DND-41 (cell line): Measurements from ENCODE around the gene TRAM2.
A peak's percentile ranks its signal among the peaks of the same experiment; 100 is the strongest.

Experiments used
- ATAC-seq: fragments of 200-7000 bp; cut with Tn5 transposase; 3 replicates; pipeline ENCODE4 v1.9.1; 2021; ENCODE audit warnings: low read depth; ENCODE audit not compliant: insufficient read depth
- DNase-seq: peaks from one replicate; pipeline ENCODE4 v3.0.0-alpha.2; 2020
- H2AFZ ChIP-seq: 2 replicates; pipeline ENCODE4 v1.6.0; 2012; ENCODE audit warnings: low read depth, low read length
- H3K27ac ChIP-seq: 2 replicates; pipeline ENCODE4 v1.5.1; 2012; ENCODE audit warnings: low read length, inconsistent platforms
- H3K27me3 ChIP-seq: fragments of 200-600 bp; sonication (generic); 2 replicates; pipeline ENCODE4 v1.6.0; 2012; ENCODE audit warnings: low read length, mild to moderate bottlenecking, inconsistent platforms; ENCODE audit not compliant: insufficient read depth, poor library complexity
- H3K36me3 ChIP-seq: 2 replicates; pipeline ENCODE4 v1.5.1; 2012; ENCODE audit warnings: low read length, inconsistent platforms; ENCODE audit not compliant: insufficient read depth
- H3K4me1 ChIP-seq: 2 replicates; pipeline ENCODE4 v1.5.1; 2012; ENCODE audit warnings: mild to moderate bottlenecking, low read length; ENCODE audit not compliant: insufficient read depth
- H3K4me2 ChIP-seq: 2 replicates; pipeline ENCODE4 v1.6.0; 2012; ENCODE audit warnings: mild to moderate bottlenecking, moderate library complexity, low read length, inconsistent platforms; ENCODE audit not compliant: insufficient read depth
- H3K4me3 ChIP-seq, 2 experiments: fragments of 200-600 bp in 1 of 2; shearing (Covaris generic) in 1 of 2; 2 replicates each; pipeline ENCODE4 v1.5.1; 2012 to 2016; ENCODE audit warnings: inconsistent platforms in 2 of 2, low read length in 2 of 2, mild to moderate bottlenecking in 2 of 2, low read depth in 1 of 2, moderate library complexity in 1 of 2
- H3K79me2 ChIP-seq: 2 replicates; pipeline ENCODE4 v1.6.0; 2012; ENCODE audit warnings: low read length, inconsistent platforms; ENCODE audit not compliant: insufficient read depth
- H3K9ac ChIP-seq: 2 replicates; pipeline ENCODE4 v1.6.0; 2012; ENCODE audit warnings: low read depth, mild to moderate bottlenecking, inconsistent platforms, low read length, moderate library complexity
- H3K9me3 ChIP-seq: 2 replicates; pipeline ENCODE4 v1.5.1; 2012; ENCODE audit warnings: low read length, moderate library complexity, mild to moderate bottlenecking, inconsistent platforms; ENCODE audit not compliant: insufficient read depth, severe bottlenecking
- H4K20me1 ChIP-seq: 2 replicates; pipeline ENCODE4 v1.6.0; 2012; ENCODE audit warnings: low read length; ENCODE audit not compliant: insufficient read depth
- EZH2 ChIP-seq: IDR thresholded peaks from 3 replicates; pipeline ENCODE4 v1.6.1; 2012; ENCODE audit warnings: borderline replicate concordance, low read depth, mild to moderate bottlenecking, moderate library complexity, low read length, inconsistent platforms; ENCODE audit not compliant: severe bottlenecking
- TF ChIP-seq, protein P1 (sequence below): IDR thresholded peaks from 2 replicates; pipeline ENCODE4 v1.5.1; 2012; ENCODE audit warnings: borderline replicate concordance, low read length, moderate library complexity, mild to moderate bottlenecking; ENCODE audit not compliant: poor library complexity, severe bottlenecking; ENCODE audit errors: extremely low read depth

Gene TRAM2

DNA sequence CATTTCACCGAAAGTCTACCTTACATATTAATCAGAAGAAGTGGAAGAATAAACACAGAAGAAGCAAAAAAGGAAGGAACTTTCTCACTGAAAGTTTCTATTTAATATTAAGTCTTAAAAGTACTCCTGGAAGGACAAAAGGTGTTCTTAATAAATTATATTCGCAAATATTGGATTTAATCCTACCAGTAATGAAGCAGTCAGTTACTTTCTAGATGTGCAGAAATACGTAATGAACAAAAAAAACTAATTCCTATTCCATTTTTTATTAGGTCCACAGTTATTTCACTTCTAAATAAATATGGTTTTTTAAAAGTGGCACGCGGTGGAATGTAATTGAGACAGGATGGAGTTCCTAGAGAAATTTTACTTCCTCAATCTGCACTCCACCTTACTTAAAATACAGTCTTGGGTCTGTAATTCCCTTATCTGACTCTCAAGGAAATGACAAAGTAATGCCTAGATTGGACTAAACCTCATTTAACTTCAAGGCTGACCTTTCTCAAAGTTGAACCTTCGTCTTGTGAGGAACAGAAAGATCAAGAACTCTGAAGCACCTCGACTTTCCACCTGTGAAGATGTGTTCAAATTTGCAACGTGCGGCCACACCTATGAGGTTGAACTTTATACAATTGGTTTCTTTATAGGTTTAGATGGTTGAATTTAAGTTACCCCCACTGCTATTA is 1.1 kb upstream of the TRAM2 start:
- no peaks in the 10 kb centered on the region for H3K36me3 ChIP-seq
- peaks cover 45% of the 10 kb centered on the region for H3K4me1 ChIP-seq
- peak overlapping the region; percentile 77 for H3K9ac ChIP-seq
- peaks cover 27% of the 10 kb centered on the region for H4K20me1 ChIP-seq
- H3K4me3 ChIP-seq: peak overlapping the region; percentile 65 to 69; a peak in 3 of 4 replicates
- DNase-seq (no peak), ATAC-seq (no peak)
- peak overlapping the region; percentile 71 for H2AFZ ChIP-seq
- H3K27ac ChIP-seq: peak overlapping the region; percentile 60
- no peaks in the 10 kb centered on the region for H3K9me3 ChIP-seq
- H3K4me2 ChIP-seq: peak overlapping the region; percentile 67
- H3K79me2 ChIP-seq: peaks cover 38% of the 10 kb centered on the region
- H3K27me3 ChIP-seq: no peaks in the 10 kb centered on the region
- TF ChIP-seq, protein P1, sequence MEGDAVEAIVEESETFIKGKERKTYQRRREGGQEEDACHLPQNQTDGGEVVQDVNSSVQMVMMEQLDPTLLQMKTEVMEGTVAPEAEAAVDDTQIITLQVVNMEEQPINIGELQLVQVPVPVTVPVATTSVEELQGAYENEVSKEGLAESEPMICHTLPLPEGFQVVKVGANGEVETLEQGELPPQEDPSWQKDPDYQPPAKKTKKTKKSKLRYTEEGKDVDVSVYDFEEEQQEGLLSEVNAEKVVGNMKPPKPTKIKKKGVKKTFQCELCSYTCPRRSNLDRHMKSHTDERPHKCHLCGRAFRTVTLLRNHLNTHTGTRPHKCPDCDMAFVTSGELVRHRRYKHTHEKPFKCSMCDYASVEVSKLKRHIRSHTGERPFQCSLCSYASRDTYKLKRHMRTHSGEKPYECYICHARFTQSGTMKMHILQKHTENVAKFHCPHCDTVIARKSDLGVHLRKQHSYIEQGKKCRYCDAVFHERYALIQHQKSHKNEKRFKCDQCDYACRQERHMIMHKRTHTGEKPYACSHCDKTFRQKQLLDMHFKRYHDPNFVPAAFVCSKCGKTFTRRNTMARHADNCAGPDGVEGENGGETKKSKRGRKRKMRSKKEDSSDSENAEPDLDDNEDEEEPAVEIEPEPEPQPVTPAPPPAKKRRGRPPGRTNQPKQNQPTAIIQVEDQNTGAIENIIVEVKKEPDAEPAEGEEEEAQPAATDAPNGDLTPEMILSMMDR: no peak

DNA sequence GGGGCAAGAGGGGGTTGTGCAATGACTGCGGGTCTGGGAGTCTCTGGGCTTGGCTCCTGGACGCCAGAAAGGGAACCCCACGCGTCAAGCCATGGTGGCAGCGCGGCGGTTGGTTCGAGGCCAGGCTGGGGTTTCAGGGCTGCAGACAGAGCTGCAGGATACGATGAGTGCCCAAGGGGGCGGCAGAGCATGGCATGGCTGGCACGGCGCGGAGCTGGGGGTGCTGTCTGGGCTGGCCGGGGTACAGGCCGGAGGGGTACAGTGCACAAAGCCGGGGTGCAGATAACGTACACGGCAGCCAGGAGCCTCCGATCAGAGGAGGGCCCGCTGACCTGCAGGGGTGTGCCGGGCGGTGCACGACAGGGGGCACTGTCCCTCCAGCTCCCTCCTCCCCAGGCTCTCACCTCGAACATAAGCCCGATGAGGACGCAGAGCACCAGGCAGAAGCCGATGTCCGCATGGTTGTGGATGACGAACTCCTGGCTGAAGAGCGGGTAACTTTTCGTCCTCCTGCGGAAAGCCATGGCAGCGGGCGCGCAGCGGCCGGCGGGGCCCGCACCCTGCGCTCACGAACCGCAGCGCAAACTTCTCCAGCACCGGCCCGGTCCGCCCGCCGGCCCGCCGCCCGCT is 353 bp downstream of the TRAM2 start:
- 0 out of 2 replicates have a peak, but pooled peaks cover 3% of the 10 kb centered on the region for H3K36me3 ChIP-seq
- peaks cover 51% of the 10 kb centered on the region for H3K79me2 ChIP-seq
- peak overlapping the region; percentile 47 for H2AFZ ChIP-seq
- peak overlapping the region; percentile 26 to 62; a peak in 3 of 4 replicates for H3K4me3 ChIP-seq
- peak overlapping the region; percentile 89 for H3K4me2 ChIP-seq
- peak overlapping the region; percentile 56 for H3K27ac ChIP-seq
- peaks cover 36% of the 10 kb centered on the region for H4K20me1 ChIP-seq
- peaks cover 58% of the 10 kb centered on the region for H3K4me1 ChIP-seq
- ATAC-seq: peak; percentile 58
- H3K9ac ChIP-seq: peak overlapping the region; percentile 77
- TF ChIP-seq EZH2: no peak
- TF ChIP-seq, protein P1: peak; percentile 64
- H3K27me3 ChIP-seq: no peaks in the 10 kb centered on the region
- no peaks in the 10 kb centered on the region for H3K9me3 ChIP-seq
- peak; percentile 58 for DNase-seq

DNA sequence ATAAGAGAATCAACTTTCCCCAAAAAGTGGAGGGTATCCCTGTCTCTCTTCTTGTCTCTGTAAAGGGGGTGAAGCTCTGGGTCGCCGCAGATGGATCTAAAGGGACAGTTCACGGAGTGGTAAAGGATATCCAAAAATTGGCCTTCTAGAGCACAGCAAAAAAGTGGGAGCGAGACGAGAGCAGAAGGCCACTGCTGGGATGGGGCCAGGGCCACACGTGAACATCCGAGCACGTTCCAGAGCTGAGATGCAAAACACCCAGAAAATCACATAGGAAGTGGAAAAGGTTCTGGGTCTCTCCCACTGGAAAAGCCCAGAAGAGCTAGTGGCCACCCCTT is 837 bp downstream of the TRAM2 start:
- Histone ChIP-seq H3K9me3 (no peaks in the 10 kb centered on the region), H2AFZ (0 out of 2 replicates have a peak overlapping the region, but pooled peaks have one; percentile 47), H3K27ac (peak overlapping the region; percentile 56), H3K36me3 (0 out of 2 replicates have a peak, but pooled peaks cover 3% of the 10 kb centered on the region), H3K4me3 (peak overlapping the region; percentile 26 to 62; a peak in 3 of 4 replicates), H3K79me2 (peaks cover 56% of the 10 kb centered on the region), H4K20me1 (peaks cover 40% of the 10 kb centered on the region), H3K9ac (peak overlapping the region; percentile 77), H3K4me2 (peak overlapping the region; percentile 89), H3K4me1 (peaks cover 63% of the 10 kb centered on the region), H3K27me3 (no peaks in the 10 kb centered on the region)
- TF ChIP-seq, protein P1: no peak
- no peak for TF ChIP-seq EZH2
- DNase-seq (no peak), ATAC-seq (no peak)
